GM19452 (cell line): ENCODE measurements around the gene BBS1.
"Not testable (repeated sequence)": the region's sequence is repeated elsewhere in the genome, so short reads cannot be mapped to it uniquely, and the experiment has no call there.

Experiments used
- ATAC-seq: cut with Tn5 transposase; IDR thresholded peaks from one replicate; pipeline ENCODE4 v1.9.1; 2021; ENCODE audit not compliant: unreplicated experiment

BBS1 gene

DNA sequence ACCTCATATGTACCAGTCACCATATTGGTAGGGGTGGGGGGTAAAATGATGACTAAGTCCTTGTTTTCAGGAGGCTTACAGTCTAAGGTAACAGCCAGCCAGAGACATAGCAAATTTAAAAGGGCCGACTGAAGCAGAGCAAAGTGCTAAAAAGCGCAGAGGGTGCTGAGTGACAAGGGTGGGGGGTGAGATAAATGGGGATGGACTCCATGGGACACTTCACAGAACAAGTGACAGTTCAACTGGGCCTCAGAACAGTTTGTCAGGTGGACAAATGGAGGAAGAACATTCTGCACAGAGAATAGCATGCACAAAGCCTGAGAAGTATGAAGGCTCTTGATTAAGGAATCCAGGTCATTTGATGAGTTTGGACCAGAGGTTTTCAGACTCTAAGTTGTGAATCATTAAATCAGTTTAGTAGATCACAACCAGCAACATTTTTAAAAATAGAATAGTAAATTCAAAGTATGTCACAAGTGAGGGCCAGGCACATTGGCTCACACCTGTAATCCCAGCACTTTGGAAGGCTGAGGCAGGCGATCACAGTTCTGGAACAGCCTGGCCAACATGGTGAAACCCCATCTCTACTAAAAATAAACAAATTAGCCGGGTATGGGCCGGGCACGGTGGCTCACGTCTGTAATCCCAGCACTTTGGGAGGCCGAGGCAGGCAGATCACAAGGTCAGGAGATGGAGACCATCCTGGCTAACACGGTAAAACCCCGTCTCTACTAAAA, 14.0 kb downstream of the BBS1 start:
- no peak for ATAC-seq

- no peak for ATAC-seq
Measured at GRCh38 chr11:66529069-66529468, 18.6 kb downstream of the BBS1 start.

DNA sequence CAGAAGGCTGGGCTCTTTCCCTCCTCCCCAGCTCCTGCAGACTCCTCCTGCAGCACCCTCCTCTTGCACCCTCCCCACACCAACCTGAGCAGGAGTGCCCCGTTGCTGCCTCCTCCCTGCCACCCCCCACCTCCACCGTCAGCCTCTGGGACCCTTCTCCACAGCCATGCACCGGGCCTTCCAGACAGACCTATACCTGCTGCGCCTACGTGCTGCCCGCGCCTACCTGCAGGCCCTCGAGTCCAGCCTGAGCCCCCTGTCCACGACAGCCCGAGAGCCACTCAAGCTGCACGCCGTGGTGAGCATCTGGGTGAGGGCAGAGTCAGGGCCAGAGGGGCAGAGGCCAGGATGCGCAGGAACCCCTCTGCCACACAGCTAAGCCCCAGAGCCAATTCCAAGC, 19.2 kb downstream of the BBS1 start:
- no peak for ATAC-seq

DNA sequence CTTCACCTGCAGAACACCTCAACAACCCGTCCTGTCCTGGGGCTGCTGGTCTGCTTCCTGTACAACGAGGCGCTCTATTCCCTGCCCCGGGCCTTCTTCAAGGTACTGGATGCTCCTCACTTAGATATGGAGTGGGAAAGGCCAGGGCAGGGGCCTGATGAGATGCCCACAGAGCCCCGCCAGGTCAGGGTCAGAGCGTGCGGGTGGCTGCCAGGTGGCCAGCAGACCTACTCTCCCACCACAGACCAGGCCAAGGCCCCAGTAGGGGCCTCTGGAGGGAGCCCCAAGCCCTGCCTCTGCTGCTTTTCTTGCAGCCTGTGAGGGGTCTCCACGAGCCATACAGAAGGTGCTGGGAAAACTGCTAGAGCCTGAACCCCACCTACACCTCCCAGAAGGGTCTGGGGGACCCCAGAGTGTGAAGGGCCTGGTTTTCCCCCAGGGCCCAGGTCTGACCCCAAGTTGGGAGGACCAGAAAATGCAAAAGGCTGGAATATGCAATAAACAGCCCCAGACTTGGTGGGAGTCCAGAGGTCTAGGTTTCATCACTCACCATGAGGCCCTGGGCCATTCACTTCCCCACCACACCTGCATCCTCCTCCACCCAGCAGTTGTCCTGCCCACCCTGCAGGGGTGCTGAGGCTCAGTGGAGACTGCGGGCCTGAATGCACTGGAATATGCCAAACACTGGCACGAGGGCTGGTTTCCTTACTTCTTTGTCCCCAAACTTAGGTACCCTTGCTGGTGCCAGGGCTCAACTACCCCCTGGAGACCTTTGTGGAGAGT, 20.7 kb downstream of the BBS1 start:
- ATAC-seq = no peak

DNA sequence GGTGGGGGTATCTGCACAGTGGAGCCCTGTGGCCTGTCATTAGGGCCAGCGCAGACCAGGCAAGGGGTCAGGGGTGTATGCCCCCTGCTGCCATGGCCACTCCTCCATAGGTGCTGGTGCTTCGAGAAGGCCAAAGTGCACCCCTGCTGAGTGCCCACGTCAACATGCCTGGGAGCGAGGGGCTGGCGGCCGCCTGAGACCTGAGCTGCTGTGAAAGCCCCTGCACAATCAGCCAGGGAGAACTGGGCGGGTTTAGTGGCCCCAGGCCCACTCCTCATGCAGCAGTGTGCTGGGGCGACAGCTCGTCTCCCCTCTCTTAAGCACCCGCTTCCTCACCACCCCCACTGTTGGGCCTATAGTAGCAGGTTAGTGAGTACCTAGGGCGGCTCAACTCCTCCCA, 21.4 kb downstream of the BBS1 start:
- no peak for ATAC-seq

GRCh38 chr11:66532784-66533183, 22.3 kb downstream of the BBS1 start:
- ATAC-seq = no peak

GRCh38 chr11:66539170-66539869, 28.9 kb downstream of the BBS1 start:
- no peak for ATAC-seq

DNA sequence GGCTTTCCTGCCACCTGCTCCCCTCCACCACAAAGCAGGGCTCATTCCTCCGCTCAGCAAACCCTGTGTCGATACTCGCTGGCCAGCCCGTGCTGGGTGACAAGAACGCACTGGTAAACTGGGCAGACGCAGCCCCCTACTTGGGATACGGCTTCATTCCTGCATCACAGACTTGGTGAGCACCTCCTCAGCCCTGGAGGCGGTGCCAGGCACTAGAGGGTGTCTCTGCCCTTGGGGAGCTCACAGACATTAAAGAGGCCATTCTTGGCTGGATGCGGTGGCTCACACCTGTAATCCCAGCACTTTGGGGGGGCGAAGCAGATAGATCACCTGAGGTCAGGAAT, 29.4 kb downstream of the BBS1 start:
- no peak for ATAC-seq

DNA sequence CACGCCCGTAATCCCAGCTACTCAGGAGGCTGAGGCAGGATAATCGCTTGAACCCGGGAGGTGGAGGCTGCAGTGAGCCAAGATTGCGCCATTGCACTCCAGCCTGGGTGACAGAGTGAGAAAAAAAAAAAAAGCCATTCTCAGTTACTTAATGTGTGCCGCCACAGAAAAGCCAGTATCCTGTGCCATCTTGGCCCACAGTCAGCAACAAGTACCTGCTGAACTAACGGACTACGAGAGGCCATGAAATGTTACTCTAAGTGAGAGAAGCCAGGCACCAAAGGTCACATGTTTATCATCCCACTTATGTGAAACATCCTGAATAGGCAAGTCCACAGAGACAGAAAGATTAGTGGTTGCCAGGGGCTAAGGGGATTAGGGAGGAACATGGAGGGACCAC, 30.2 kb downstream of the BBS1 start:
- not testable (repeated sequence) for ATAC-seq

GRCh38 chr11:66541892-66542291, 31.5 kb downstream of the BBS1 start:
- ATAC-seq = no peak

DNA sequence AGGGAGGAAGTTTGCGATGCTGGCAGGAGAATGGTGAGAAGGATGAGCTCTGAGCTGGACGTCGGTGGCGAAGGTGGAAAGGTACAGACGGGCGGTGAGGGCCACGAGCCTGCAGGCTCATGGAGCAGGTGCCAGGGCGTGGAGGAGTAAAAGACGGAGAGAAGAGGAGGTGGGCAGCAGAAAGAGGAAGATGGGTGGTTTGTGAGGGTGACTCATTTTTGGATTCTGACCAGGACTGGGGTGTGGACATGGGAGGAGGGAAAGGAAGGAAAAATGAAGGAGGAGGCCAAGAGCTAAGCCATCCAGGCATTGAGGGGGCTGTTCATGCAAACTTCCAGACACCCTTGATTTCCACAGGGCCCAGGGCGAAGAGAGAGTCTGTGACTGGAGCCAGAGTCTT, 31.9 kb downstream of the BBS1 start:
- ATAC-seq = no peak

GRCh38 chr11:66543263-66544107, 33.0 kb downstream of the BBS1 start:
- no peak for ATAC-seq

DNA sequence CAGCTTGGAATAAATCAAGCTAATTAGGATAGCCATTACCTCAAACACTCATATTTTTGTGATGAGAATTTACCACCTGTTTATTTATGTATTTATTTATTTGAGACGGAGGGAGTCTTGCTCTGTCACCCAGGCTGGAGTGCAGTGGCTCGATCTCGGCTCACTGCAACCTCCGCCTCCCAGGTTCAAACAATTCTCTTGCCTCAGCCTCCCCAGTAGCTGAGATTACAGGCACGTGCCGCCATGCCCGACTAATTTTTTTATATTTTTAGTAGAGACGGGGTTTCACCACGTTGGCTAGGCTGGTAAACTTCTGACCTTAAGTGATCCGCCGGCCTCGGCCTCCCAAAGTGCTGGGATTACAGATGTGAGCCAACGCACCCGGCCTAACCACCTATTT, 34.5 kb downstream of the BBS1 start:
- not testable (repeated sequence) for ATAC-seq

- ATAC-seq = peak; percentile 82
Measured at GRCh38 chr11:66545701-66546367, 35.4 kb downstream of the BBS1 start, which contains the start of gene ZDHHC24. ZDHHC24 (minus strand) TSS chr11:66546048; CDS start chr11:66546003, 45 bp downstream.

GRCh38 chr11:66546368-66546965, 36.0 kb downstream of the BBS1 start, which contains the start of gene ACTN3:
ACTN3 (plus strand) TSS chr11:66546903; CDS start chr11:66546938, 35 bp downstream.
- no peak for ATAC-seq

DNA sequence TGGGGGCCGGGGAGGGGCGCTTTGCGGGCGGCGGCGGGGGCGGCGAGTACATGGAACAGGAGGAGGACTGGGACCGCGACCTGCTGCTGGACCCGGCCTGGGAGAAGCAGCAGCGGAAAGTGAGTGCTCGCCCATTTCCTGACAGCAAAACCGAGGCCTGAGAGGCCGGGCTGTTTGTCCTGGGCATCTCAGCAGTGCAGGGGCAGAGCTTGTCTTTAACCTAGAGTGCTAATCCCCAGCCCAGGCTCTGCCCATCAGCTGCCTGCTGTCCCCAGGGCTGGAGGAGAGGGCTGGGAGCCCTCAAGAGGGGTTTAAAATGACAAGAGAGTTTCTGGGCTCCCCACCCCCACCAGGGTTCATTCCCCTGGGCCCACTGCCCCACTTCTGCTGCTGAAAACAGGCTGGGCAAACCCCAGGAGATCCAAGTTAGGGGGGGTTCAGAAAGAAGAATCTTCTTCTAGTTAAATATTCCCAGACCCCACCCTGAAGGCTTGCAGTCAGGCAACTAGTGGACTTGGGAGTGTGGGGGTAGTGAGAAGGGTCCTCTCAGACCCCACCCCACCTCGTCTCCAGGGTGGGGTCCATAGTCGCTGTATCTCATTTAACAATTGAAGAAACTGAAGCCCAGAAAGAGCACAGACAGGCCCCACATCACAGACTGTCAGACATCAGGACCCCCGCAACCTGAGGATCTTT, 36.7 kb downstream of the BBS1 start:
- no peak for ATAC-seq

- no peak for ATAC-seq
Measured at GRCh38 chr11:66547662-66548009, 37.2 kb downstream of the BBS1 start.

DNA sequence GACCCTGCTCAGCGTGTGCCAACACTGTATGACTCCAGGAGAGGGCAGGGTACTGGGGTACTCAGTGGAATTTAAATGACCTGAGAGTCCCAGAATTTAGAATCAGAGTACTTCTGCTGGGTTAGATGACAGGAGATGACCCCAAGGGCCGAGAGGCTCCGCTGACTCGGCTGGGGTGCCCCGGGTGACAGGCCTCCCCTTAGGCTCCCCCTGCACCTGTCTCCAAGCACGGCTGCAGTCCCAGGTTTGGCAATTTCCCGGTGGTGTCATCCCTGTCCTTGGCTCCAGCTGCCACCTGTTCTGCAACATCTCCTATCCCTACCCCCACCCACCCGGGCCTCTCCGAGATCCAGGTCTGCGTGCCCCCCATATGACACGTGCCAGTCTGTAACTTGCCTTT, 37.6 kb downstream of the BBS1 start:
- no peak for ATAC-seq
